ENCODE data around the gene RANBP6.
"Not testable (repeated sequence)": the region's sequence is repeated elsewhere in the genome, so short reads cannot be mapped to it uniquely, and the experiment has no call there.

Gene RANBP6

DNA sequence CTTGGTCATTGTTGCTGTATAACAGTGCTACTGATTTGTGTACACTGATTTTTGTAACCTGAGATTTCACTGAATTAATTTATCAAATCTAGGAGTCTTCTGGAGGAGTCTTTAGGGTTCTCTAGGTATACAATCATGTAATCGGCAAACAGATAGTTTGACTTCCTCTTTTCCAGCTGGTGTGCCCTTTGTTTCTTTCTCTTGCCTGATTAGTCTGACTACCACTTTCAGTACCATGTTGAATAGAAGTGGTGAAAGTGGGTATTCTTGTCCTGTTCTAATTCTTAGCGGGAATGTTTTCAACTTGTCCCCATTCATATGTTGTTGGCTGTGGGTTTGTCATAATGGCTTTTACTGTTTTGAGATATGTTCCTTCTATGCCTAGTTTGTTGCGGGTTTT, 24.7 kb upstream of the RANBP6 start:
- Histone ChIP-seq H3K9me3 (ENCODE audit: control insufficient read depth in 1 of 2, low read length in 2 of 2) (no peaks in the 10 kb centered on the region), H3K36me3 (ENCODE audit: control insufficient read depth in 1 of 2, insufficient read depth in 2 of 2, low read length in 2 of 2) (no peaks in the 10 kb centered on the region), H3K27ac (ENCODE audit: low read length) (no peak overlapping the region), H3K27me3 (ENCODE audit: low read depth, low read length) (no peaks in the 10 kb centered on the region), H3K4me1 (ENCODE audit: control insufficient read depth in 1 of 2, insufficient read depth in 2 of 2, low read length in 2 of 2) (no peaks in the 10 kb centered on the region), H3K4me3 (ENCODE audit: low read depth in 1 of 2, low read length in 2 of 2) (no peak overlapping the region)

DNA sequence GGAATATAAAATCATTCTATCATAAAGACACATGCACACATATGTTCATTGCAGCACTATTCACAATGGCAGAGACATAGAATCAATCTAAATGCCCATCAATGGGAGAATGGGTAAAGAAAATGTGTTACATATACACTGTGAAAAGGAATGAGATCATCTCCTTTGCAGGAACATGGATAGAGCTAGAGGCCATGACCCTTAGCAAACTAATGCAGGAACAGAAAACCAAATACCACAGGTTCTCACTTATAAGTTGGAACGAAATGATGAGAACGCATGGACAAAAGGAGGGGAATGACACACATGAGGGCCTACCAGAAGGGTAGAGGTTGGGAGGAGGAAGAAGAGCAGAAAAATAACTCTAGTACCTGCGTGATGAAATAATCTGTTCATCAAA, 21.0 kb upstream of the RANBP6 start:
- Histone ChIP-seq H3K4me1 (ENCODE audit: control insufficient read depth in 1 of 2, insufficient read depth in 2 of 2, low read length in 2 of 2) (no peaks in the 10 kb centered on the region), H3K36me3 (ENCODE audit: control insufficient read depth in 1 of 2, insufficient read depth in 2 of 2, low read length in 2 of 2) (no peaks in the 10 kb centered on the region), H3K27ac (ENCODE audit: low read length) (no peak overlapping the region), H3K27me3 (ENCODE audit: low read depth, low read length) (no peaks in the 10 kb centered on the region), H3K4me3 (ENCODE audit: low read depth in 1 of 2, low read length in 2 of 2) (no peak overlapping the region), H3K9me3 (ENCODE audit: control insufficient read depth in 1 of 2, low read length in 2 of 2) (no peaks in the 10 kb centered on the region)

DNA sequence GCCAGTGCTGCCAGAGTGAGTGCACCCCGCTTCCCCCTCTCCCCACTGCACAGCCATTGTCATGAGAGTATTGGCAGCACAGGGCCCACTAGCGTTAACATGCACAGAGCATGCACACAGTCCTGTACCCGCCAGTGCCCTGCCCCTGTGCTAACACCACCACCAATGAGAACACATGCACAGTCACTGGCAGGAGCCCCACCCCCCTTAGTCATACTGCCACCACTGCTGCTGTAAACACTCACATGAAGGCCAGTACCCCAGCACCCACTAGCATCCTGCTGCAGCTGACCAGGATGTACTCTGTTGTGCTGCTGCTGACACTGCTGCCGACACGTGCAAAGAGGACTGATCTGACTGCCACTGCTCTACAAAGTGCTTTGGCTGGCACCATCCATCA, 19.5 kb upstream of the RANBP6 start:
- no peak overlapping the region for H3K27ac ChIP-seq (ENCODE audit: low read length)

DNA sequence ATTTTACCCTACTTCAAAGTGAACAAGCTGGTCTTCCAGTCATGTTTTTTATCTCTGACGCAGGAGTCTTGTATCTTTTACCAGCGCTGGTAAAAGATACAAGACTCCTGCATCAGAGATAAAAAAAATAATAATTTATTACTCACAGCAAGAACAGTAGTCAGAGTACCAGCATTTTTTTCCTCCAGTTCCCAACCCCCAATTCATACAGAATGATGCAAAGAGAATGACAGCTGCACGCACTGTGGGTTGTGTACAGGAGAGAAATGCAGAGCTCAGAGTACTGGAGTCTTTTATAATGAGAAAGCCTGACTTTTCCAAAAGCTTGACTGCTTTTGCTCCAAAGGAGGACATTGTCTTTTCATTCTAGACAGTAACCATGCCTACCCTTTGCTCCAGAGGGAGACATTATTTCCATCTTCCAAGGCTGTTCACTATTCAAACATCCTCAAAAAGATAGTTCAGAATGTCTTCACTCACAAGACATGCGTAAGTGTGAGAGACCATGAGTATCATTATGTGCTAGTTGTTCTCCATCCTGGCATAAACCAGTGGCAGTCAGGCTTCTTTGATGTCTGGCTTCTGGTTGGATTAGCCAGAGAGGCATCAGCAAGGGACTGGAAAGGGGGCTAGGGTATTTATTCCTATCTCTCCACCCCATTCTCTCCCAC, 14.3 kb upstream of the RANBP6 start:
- no peaks in the 10 kb centered on the region for H3K4me1 ChIP-seq (ENCODE audit: control insufficient read depth in 1 of 2, insufficient read depth in 2 of 2, low read length in 2 of 2)
- no peaks in the 10 kb centered on the region for H3K27me3 ChIP-seq (ENCODE audit: low read depth, low read length)
- no peaks in the 10 kb centered on the region for H3K36me3 ChIP-seq (ENCODE audit: control insufficient read depth in 1 of 2, insufficient read depth in 2 of 2, low read length in 2 of 2)
- no peak overlapping the region for H3K4me3 ChIP-seq (ENCODE audit: low read depth in 1 of 2, low read length in 2 of 2)
- H3K27ac ChIP-seq (ENCODE audit: low read length): no peak overlapping the region
- no peaks in the 10 kb centered on the region for H3K9me3 ChIP-seq (ENCODE audit: control insufficient read depth in 1 of 2, low read length in 2 of 2)

More for the DNA sequence above, 19.5 kb upstream of the RANBP6 start:
- Histone ChIP-seq H3K4me3 (ENCODE audit: low read depth in 1 of 2, low read length in 2 of 2) (no peak overlapping the region), H3K9me3 (ENCODE audit: control insufficient read depth in 1 of 2, low read length in 2 of 2) (no peaks in the 10 kb centered on the region), H3K27me3 (ENCODE audit: low read depth, low read length) (no peaks in the 10 kb centered on the region), H3K4me1 (ENCODE audit: control insufficient read depth in 1 of 2, insufficient read depth in 2 of 2, low read length in 2 of 2) (no peaks in the 10 kb centered on the region), H3K36me3 (ENCODE audit: control insufficient read depth in 1 of 2, insufficient read depth in 2 of 2, low read length in 2 of 2) (no peaks in the 10 kb centered on the region)

DNA sequence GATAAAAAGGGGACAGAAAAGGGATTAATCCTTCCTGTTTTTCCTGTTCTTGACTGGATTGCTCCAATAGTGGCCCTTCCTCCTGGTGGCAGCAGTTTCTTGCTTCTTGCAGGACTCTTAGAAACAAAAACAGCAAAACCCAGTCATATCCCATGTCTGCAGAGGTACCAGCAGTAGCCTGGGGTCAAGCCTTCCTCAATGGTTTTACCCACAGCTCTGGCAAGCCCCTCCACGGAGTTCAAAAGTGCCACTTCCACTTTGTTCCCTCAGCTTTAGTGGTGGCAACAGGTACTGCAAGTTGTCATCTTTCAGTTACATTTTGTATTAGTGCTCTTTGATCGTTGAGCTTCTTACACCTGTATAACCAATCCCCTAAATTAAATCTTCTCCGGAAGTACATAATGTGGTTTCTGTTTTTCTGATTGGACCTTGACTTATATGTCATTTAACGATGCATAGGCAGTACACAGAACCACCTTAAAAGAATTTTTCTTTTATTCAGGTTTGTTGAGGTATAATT, 8.7 kb upstream of the RANBP6 start:
- H3K27me3 ChIP-seq (ENCODE audit: low read depth, low read length): no peaks in the 10 kb centered on the region
- H3K27ac ChIP-seq (ENCODE audit: low read length): no peak overlapping the region
- no peak overlapping the region for H3K4me3 ChIP-seq (ENCODE audit: low read depth in 1 of 2, low read length in 2 of 2)
- no peaks in the 10 kb centered on the region for H3K4me1 ChIP-seq (ENCODE audit: control insufficient read depth in 1 of 2, insufficient read depth in 2 of 2, low read length in 2 of 2)
- no peaks in the 10 kb centered on the region for H3K36me3 ChIP-seq (ENCODE audit: control insufficient read depth in 1 of 2, insufficient read depth in 2 of 2, low read length in 2 of 2)
- no peaks in the 10 kb centered on the region for H3K9me3 ChIP-seq (ENCODE audit: control insufficient read depth in 1 of 2, low read length in 2 of 2)

DNA sequence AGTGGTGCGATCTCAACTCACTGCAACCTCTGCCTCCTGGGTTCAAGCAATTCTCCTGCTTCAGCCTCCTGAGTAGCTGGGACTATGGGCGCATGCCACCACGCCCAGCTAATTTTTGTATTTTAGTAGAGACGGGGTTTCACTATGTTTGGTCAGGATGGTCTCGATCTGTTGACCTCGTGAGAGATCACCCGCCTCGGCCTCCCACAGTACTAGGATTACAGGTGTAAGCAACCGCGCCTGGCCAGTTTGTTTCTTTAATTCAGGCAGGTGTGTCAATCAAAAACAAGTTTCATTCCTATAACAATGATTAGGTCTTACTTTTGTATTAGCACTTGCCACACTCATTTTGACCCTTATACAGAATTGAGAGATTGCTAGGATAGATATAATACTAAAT, 1.6 kb upstream of the RANBP6 start:
- H3K4me1 ChIP-seq (ENCODE audit: control insufficient read depth in 1 of 2, insufficient read depth in 2 of 2, low read length in 2 of 2): peaks cover 9 to 23% of the 10 kb centered on the region in 2 donors
- H3K9me3 ChIP-seq (ENCODE audit: control insufficient read depth in 1 of 2, low read length in 2 of 2); H3K27me3 ChIP-seq (ENCODE audit: low read depth, low read length); H3K4me3 ChIP-seq (ENCODE audit: low read depth in 1 of 2, low read length in 2 of 2); H3K27ac ChIP-seq (ENCODE audit: low read length): not testable (repeated sequence)
- peaks cover 12 to 17% of the 10 kb centered on the region in 2 donors for H3K36me3 ChIP-seq (ENCODE audit: control insufficient read depth in 1 of 2, insufficient read depth in 2 of 2, low read length in 2 of 2)

DNA sequence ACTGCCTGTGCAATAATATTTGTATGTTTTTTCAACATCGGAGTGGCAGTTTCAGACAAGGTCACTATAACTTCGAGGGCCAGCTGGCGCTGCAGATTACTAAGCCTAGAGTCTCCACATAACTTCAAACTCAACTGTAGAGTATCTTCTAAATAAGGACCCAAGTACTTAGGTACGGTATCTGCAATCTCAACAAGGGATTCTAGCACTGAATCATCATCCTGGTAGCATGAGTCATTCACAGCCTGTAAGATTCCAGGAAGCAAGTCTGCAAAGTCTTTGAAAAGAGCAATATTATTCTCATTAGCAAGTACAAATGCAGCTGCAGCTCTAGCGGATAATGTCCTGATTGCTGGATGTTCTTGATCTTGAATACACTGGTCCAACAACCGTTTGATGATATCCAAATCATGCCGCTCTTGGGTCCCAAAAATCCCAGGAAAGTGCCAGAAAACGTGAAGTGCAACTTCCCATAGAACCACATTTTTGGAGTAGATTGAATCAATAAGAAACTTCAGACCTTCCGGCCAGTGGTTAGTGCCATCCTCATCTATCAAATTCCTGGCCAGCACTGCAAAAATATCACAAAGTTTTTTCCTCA, 654 bp downstream of the RANBP6 start:
- Histone ChIP-seq H3K4me1 (ENCODE audit: control insufficient read depth in 1 of 2, insufficient read depth in 2 of 2, low read length in 2 of 2) (peaks cover 9 to 27% of the 10 kb centered on the region in 2 donors), H3K4me3 (ENCODE audit: low read depth in 1 of 2, low read length in 2 of 2) (peak overlapping the region; percentile 72 to 98), H3K9me3 (ENCODE audit: control insufficient read depth in 1 of 2, low read length in 2 of 2) (no peaks in the 10 kb centered on the region), H3K27ac (ENCODE audit: low read length) (peak overlapping the region; percentile 94), H3K36me3 (ENCODE audit: control insufficient read depth in 1 of 2, insufficient read depth in 2 of 2, low read length in 2 of 2) (peaks cover 12 to 23% of the 10 kb centered on the region in 2 donors), H3K27me3 (ENCODE audit: low read depth, low read length) (no peaks in the 10 kb centered on the region)

DNA sequence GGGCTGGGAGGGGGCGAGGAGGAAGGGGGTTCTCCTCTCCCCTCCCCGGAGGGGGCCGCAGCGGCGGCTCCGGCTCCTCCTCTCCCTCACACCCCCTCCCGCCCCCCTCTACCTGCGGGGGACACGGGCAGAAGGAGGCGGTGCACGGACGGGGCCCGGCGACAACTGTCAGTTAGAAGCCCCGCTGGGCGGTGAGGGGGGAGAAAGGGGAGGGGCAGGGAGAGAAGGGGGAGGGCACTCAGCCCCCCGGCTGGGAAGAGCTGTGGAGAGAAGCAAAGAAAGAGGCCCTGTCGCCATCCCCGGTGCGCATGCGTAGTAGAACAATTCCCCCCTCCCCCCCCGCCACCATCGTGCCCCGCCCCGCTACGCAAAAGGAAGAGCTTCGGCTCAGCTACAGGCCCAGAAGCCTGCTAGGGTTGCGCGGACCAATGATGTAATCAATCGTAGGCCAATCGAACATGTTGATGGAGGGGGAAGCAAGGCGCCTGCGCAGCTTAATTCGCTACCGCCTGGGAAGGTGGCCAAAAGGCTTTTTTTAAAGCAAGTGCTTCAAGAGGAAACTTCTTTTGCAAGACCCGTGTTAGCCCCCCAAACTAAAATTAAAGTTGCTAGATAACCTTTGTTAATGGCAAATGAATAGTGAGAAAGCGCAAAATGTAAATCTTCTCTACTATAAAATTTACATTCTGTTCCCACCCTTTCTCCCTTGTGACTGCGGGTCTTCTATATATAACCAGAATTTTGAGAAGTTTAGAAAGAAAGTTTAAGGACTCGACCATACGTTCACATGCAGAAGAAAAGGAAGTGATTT, 7.0 kb downstream of the RANBP6 start:
- Histone ChIP-seq H3K36me3 (ENCODE audit: control insufficient read depth in 1 of 2, insufficient read depth in 2 of 2, low read length in 2 of 2) (peaks cover 14 to 23% of the 10 kb centered on the region in 2 donors), H3K4me3 (ENCODE audit: low read depth in 1 of 2, low read length in 2 of 2) (peak overlapping the region; percentile 80 to 98), H3K9me3 (ENCODE audit: control insufficient read depth in 1 of 2, low read length in 2 of 2) (no peaks in the 10 kb centered on the region), H3K4me1 (ENCODE audit: control insufficient read depth in 1 of 2, insufficient read depth in 2 of 2, low read length in 2 of 2) (peaks cover 10 to 49% of the 10 kb centered on the region in 2 donors), H3K27me3 (ENCODE audit: low read depth, low read length) (no peaks in the 10 kb centered on the region), H3K27ac (ENCODE audit: low read length) (peak overlapping the region; percentile 89)

DNA sequence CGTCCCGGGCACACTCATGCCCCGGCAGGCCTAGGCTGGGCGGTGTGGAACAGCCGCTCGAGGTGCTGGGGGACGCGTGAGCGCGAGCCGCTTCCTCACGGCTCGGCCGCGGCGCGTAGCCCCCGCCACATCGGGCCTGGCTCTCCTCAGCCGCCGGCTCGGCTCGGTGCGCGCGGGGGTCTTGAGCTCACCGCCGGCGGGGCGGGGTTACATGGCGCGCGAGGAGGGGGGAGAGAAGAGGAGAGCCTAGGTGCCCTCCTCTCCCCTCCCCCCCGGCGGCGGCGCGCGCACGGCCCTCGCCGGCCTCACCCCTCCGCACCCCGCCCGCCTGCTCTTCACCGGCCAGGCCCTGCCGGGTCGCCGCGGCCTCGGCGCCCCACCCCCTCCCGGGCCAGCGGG, 7.7 kb downstream of the RANBP6 start:
- Histone ChIP-seq H3K9me3 (ENCODE audit: control insufficient read depth in 1 of 2, low read length in 2 of 2) (no peaks in the 10 kb centered on the region), H3K27me3 (ENCODE audit: low read depth, low read length) (no peaks in the 10 kb centered on the region), H3K27ac (ENCODE audit: low read length) (peak overlapping the region; percentile 67), H3K4me3 (ENCODE audit: low read depth in 1 of 2, low read length in 2 of 2) (peak overlapping the region; percentile 80 to 98), H3K4me1 (ENCODE audit: control insufficient read depth in 1 of 2, insufficient read depth in 2 of 2, low read length in 2 of 2) (peaks cover 10 to 47% of the 10 kb centered on the region in 2 donors), H3K36me3 (ENCODE audit: control insufficient read depth in 1 of 2, insufficient read depth in 2 of 2, low read length in 2 of 2) (peaks cover 10 to 19% of the 10 kb centered on the region in 2 donors)

DNA sequence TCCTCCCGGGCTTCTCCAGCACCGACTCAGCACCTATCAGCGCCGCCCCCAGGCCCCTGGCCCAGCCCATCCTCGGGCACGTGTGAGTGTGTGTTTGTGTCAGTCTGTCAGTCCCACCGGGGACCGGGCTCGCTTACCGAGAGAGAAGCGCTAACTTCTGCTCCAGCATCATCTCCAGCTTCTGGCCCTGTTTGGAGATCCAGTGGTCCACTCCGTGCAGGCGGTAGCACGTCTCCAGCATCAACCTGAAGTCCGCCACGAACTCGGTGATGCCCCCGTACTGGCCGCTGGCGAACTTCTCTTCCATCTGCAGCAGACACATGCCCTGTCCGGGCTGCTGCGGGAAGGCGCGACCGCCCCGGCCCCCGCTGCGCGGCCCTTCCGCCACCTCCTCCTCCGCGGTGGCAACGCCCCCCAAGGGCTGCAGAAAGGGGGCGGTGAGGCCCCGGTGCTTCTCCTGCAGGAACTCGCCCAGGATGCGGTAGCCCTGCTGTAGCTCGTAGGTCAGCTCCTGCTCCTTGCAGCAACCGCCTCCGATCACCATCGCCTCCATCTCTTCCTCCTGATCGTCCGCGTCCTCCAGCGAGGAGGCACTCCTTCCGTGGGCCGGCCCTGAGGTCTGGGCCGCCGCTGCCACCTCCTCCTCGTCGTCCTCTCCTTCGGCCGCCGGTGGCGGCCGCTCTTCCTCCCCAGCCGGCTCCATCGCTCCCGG, 8.2 kb downstream of the RANBP6 start:
- no peaks in the 10 kb centered on the region for H3K27me3 ChIP-seq (ENCODE audit: low read depth, low read length)
- H3K36me3 ChIP-seq (ENCODE audit: control insufficient read depth in 1 of 2, insufficient read depth in 2 of 2, low read length in 2 of 2): peaks cover 6 to 13% of the 10 kb centered on the region in 2 donors
- peak overlapping the region; percentile 77 to 98 for H3K4me3 ChIP-seq (ENCODE audit: low read depth in 1 of 2, low read length in 2 of 2)
- peak overlapping the region; percentile 52 for H3K27ac ChIP-seq (ENCODE audit: low read length)
- H3K9me3 ChIP-seq (ENCODE audit: control insufficient read depth in 1 of 2, low read length in 2 of 2): no peaks in the 10 kb centered on the region
- H3K4me1 ChIP-seq (ENCODE audit: control insufficient read depth in 1 of 2, insufficient read depth in 2 of 2, low read length in 2 of 2): peaks cover 10 to 43% of the 10 kb centered on the region in 2 donors

DNA sequence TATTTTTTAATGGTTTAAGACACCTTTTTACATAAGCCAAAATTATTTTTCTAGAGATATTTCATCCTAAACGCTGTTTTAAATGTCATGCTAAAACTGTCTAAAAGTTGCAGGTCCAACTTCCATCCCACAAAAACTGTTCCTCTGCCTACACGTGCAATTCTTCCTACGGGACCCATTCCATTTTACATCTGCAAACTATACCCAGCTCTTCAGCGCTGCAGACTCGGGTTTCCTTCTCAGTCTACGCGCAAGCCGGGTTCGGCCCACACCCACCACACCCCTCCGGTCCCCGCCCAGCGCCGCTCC, 8.7 kb downstream of the RANBP6 start:
- Histone ChIP-seq H3K9me3 (ENCODE audit: control insufficient read depth in 1 of 2, low read length in 2 of 2) (no peaks in the 10 kb centered on the region), H3K27ac (ENCODE audit: low read length) (no peak overlapping the region), H3K4me3 (ENCODE audit: low read depth in 1 of 2, low read length in 2 of 2) (peak overlapping the region; percentile 77 to 98), H3K27me3 (ENCODE audit: low read depth, low read length) (no peaks in the 10 kb centered on the region), H3K4me1 (ENCODE audit: control insufficient read depth in 1 of 2, insufficient read depth in 2 of 2, low read length in 2 of 2) (peaks cover 10 to 39% of the 10 kb centered on the region in 2 donors), H3K36me3 (ENCODE audit: control insufficient read depth in 1 of 2, insufficient read depth in 2 of 2, low read length in 2 of 2) (peaks cover 6 to 8% of the 10 kb centered on the region in 2 donors)

All from muscle layer of duodenum (tissue), 2 donors.